ENCODE data around the gene RNF207. TPM values are rescaled to one million over a fixed set of nuclear protein-coding genes. Genes with fewer than 3 reads are reported as not detected.
"Not testable (repeated sequence)": the region's sequence is repeated elsewhere in the genome, so short reads cannot be mapped to it uniquely, and the experiment has no call there.

Gene RNF207
- polyA plus RNA-seq, 1 donor, result 28.1 TPM

DNA sequence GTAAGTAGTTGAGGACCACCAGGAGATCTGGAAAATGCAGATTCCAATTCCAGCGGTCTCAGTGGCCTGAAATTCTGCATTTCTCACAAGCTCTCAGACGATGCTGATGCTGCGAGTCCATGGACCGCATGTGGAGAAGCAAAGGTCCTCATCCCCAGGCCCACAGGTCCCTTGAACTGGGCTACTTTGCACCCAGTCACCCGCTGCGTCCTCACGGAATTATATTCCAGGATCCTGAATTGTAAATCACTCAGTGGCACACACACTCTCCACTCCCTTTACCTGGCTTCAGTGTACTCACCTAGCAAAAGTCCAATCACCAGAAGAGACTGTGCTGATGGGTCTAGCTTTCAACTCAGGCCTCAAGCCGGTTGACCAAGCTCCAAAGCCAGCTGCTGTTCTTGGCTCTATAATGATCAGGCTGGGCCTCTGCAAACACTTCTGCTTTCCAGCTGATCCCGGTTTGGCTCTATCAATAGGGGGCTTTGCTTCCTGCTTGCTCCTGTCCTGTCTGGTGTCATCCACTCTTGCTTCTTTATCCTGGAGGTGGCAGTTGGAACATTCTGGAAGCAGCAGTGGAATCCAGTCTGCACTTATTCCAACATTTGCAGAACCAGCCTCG lies 5.6 kb upstream of the RNF207 start:
- no peak for DNase-seq (ENCODE audit: low read depth)

DNA sequence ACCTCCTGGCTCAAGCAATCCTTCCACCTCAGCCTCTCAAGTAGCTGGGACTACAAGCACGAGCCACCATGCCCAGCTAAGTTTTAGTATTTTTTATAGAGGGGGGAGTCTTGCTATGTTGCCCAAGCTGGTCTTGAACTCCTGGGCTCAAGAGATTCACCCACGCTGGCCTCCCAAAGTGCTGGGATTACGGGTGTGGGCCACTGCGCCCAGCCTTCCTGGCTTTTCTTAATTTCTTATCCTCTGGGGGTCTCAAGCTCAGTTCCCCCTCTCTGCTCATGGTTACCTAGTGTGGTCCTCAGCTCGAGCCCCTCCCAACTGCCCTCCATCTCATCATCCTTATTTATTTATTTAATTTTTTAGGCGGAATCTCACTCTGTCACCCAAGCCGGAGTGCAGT lies 3.7 kb upstream of the RNF207 start:
- DNase-seq (ENCODE audit: low read depth), result no peak

DNA sequence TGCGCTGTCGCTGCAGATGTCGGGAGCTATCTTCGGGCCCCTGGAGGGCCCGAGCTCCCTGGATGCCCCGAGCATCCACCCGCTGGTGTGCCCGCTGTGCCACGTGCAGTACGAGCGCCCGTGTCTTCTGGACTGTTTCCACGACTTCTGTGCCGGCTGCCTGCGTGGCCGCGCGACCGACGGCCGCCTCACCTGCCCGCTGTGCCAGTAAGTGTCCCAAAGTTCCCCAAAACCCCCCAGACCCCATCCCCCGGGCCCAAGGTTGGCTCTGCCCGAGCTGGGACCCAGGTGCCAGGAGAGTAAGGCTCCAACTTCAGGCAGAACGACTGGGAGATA lies 569 bp downstream of the RNF207 start:
- DNase-seq (ENCODE audit: low read depth), result no peak

DNA sequence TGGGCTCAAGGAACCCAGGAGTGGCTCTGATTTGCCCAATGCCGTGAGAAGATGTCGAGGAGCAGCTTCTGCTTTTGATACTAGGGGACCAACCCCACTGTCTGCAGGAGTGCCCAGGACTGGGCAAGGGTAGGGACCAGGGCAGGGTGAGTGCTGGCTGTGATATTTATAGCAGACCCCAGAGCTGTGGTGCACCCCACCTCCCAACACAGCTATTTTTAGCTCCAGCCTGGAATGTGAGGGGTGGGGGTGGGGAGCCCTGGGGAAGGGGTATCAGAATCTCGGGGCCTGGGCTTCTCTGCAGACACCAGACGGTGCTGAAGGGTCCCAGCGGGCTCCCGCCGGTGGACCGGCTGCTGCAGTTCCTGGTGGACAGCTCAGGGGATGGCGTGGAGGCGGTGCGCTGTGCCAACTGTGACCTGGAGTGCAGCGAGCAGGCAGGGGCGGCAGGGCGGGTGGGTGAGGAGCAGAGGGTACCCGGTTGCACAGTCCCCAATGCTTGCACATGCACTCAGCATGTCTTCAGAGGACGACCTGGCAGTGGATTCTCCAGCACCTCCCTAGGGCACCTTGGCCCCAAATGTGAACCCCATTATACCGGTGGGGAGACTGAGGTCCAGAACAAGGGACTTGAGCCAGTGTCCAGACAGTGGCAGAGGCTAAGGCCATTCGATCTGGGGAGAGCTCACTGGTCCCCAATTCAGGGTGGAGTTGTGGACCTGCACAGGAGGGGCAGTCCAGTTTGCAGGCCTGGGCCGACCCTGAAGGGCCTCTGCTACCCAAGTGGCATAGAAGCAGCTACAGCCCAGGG lies 1.4 kb downstream of the RNF207 start:
- DNase-seq (ENCODE audit: low read depth), result no peak

DNA sequence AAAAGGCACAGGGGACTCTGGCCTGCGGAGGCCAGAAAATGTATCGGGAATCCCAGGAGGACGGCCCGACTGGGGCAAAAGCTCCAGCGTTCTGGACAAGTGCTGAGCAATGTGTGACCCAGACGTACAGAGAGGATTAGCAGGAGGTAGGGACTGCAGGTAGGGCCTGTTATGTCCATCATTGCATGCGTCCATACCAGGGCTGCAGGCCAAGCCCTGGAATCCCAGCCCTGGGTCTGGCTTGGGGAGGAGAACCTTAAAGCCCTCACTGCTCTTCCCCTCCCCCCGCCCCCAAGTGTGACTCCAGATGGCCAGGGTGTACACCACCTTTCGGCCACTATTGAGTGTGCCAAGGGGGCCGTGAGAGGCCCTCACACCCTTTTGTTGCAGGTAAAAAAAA lies 2.0 kb downstream of the RNF207 start:
- no peak for DNase-seq (ENCODE audit: low read depth)

DNA sequence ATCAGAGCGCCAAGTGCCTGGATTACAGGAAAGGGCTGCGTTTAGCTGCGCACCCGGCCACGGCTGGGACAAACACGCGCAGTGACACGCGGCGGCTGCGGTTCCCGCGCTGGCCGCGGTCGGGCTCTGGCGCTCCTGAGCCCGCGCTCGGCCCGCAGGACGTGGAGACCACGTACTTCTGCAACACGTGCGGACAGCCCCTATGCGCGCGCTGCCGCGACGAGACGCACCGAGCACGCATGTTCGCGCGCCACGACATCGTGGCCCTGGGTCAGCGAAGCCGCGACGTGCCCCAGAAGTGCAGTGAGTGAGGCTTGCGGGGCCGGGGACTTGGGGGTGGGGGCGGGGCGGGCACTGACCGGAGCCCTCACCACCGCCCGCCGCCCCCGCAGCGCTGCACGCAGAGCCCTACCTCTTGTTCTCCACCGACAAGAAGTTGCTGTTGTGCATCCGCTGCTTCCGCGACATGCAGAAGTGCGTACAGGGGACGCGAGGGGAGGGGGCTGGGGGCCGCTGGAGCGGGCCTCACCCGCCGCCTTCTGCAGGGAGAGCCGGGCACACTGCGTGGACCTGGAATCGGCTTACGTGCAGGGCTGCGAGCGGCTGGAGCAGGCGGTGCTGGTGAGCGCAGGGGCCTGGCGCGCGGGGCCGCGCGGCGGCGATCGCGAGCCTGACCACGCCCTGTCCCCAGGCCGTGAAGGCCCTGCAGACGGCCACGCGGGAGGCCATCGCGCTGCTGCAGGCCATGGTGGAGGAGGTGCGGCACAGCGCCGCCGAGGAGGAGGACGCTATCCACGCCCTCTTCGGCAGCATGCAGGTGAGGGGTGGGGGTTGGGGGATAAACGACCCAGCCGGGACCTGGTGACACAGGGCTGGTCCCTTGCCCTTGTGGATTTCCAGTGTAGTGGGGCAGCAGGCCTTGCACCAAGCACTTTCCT lies 3.1 kb downstream of the RNF207 start:
- DNase-seq (ENCODE audit: low read depth), result no peak

DNA sequence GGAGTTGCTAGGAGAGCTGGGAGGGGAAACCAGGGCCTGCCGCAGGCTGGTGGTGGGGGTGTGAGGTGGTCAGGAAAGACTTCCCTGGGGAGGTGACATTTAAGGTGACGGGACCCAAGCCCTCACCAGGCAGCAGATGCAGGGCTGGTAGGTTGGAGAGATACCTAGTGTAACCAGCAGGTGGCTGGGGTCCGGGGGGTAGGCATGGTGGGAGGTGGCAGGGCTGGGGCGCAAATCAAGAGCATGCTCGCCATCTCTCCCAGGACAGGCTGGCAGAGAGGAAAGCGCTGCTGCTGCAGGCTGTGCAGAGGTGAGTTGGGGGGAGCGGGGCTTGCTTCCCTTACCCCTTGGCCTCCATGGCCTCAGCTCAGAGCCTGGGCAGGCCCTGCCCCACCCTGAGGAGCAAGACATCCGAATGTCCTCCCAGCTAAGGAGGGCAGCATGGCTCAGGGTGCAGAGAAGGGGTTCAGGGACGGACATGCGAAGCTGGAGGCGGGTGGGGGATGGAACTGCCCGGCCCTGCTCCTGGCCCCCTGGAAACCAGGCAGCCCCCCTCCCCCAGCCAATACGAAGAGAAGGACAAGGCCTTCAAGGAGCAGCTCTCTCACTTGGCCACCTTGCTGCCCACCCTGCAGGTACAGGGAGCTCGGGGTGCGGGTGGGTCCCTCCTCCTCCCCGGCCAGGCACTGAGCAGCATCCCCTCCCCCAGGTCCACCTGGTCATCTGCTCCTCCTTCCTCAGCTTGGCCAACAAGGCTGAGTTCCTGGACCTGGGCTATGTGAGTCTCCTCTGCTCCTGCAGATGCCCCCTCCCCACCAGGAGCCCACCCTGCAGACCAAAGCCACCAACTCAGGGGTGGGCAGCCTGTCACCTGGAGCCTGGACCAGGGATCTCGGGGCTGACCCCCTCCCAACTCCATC lies 4.0 kb downstream of the RNF207 start:
- no peak for DNase-seq (ENCODE audit: low read depth)

DNA sequence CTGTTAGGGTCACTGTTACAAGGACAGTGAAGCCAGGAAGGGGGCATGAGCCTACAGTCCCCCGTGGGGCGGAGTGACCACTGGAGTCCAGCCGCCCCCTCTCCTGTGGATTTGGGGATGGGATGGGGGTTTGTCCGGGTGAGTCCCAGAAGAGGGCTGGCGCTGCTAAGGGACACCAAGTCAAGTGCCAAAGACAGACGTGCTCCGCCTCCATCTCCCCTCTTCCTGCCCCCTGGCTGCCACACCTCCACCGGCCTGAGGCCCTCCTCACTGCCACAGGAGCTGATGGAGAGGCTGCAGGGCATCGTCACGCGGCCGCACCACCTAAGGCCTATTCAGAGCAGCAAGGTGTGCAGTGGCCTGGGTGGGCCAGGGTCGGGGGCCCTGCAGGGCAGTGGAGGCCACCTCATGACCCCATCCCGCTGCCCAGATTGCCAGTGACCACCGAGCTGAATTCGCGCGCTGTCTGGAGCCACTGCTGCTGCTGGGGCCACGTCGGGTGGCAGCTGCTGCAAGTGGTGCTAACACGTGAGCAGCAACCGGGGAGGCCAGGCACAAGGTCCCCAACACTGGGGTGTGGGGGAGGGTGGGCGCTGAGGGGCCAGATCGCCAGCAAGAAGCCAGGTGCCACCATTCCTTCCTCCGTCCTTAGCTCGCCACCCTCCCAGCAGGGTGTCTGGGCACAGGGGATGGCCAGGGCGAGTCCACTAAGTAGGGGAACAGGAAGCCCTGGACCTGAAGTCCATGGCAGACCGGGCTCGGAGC lies 4.9 kb downstream of the RNF207 start:
- no peak for DNase-seq (ENCODE audit: low read depth)

DNA sequence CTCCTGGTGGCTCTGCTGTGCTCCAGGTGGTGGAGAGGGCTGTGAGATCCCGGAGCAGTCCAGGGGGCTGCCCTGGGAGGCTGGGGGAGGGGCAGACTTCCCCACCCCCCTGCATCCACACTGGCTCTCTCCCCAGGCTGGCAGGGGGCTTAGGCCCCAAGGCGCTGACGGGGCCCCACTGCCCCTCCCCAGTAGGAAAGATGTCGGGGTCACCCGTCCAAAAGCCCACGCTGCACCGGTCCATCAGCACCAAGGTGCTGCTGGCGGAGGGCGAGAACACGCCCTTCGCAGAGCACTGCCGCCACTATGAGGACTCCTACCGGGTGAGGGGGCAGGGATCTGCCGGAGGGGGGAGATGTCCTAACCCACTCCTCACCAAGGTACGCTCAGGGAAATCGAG lies 5.8 kb downstream of the RNF207 start:
- no peak for DNase-seq (ENCODE audit: low read depth)

DNA sequence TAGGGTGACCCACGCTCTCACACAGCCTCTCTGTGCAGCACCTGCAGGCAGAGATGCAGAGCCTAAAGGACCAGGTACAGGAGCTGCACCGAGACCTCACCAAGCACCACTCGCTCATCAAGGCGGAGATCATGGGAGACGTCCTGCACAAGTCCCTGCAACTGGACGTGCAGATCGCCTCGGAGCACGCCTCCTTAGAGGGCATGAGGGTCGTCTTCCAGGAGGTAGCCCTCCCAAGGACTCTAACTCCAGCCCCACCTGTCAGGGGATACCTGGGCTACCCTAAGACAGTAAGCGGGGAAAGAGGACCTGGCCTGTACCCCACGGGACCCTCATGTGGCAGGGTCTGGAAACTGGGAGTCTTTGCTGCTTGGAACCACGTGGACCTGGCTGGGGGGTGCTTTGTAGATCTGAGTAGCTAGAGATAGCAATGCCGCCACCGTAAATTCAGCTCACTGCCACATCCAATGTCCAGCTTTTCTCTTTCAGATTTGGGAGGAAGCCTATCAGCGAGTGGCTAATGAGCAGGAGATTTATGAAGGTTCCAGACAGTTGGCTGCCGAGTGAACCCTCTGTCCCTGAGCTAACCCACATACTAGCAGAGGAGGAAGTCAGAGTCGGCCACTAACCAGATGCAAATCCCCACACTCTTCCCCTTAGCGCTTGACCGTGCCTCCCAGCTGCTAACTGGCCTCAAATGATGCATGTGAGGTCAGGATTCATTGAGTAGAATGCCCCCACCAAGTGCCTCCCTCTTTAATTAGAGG lies 6.5 kb downstream of the RNF207 start:
- DNase-seq (ENCODE audit: low read depth), result no peak

DNA sequence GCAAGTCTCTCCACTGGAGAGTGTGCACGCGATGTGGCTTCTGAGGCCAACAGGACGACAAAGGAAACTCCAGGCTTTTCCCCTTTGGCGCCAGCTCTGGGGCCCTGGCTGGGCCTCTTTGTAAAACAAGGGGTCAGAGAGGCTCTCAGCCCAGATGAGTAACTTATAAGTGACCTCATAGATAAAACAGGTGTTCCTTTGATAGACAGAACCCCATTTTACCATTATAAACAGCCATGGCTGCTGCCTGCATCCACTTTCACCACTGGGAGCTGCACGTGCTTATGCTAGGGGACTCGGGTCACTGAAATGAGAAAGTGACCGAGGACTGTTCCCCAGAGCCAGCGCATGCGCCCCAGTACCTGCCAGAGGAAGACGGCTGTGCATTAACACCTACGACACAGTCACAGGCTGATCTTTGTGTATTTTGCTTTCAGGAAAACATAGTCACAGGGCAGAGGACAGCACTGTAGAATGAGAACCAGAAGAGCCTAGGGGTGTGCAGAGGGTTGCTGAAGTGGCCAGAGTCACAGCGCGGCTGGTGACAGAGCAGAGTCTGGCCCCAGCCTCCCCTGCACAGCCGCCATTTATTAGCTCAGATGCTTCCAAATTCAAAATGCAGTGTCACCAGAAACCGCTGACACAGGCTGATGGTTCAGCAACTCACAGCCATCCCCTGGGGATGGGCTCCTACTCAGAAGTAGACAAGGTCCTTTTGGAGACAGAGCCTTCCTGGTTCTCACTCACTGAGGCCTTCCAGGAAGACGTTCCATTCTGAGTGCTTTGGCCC lies 12.7 kb downstream of the RNF207 start:
- DNase-seq (ENCODE audit: low read depth), result no peak

DNA sequence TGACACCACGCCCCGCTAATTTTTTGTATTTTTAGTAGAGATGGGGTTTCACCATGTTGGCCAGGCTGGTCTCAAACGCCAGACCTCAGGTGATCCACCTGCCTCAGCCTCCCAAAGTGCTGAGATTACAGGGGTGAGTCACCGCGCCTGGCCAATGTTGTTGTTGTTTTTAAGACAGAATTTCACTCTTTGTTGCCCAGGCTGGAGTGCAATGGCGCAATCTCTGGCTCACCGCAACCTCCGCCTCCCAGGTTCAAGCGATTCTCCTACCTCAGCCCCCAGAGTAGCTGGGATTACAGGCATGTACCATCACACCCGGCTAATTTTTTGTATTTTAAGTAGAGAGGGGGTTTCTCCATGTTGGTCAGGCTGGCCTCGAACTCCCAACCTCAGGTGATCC lies 13.7 kb downstream of the RNF207 start:
- not testable (repeated sequence) for DNase-seq (ENCODE audit: low read depth)

DNA sequence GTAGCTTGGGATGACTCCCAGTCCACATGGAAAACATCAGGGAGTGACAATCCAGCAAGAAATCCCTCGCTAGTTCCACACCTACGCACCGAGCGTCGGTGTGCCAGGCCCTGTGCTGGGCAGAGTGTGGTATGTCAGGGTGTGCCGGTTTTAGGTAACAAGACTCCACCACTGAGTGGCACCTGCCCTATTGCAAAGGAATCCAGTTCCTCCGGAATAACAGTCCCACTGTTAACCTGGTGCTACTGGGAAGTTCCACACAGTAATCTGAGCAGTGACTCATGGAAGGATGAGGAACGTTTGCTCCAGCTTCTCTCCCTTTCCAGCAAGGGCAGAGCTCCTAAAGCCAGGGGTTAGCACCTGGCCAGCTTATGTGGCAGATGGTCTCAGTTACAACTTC lies 14.3 kb downstream of the RNF207 start:
- no peak for DNase-seq (ENCODE audit: low read depth)

DNA sequence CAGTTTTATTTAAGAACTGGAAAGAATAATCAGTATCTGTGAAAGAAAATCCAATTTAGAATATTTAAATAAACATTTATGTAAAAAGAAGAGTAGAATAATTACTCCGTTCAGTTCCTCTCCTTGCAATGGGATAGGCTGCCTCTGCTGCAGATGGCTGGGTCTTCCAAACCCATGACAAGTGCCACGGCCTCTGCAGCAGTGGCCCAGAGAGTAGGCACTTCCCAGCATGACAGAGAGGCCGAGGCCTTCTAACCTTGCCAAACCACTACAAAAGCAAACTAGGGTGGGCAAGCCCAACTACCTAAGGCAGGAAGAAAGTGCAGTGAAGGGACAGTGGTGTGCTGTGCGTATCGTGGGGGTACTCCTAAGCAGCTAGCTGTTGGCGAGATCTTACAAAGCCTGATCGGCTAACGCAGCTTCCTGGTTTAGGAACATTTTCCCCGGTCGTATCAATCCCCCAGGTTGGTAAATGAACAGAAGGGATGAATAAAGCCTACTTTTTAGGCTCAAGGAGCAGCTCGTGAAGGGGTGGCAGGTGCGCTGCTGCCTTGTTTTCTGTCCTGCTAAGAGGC lies 15.4 kb downstream of the RNF207 start:
- no peak for DNase-seq (ENCODE audit: low read depth)

DNA sequence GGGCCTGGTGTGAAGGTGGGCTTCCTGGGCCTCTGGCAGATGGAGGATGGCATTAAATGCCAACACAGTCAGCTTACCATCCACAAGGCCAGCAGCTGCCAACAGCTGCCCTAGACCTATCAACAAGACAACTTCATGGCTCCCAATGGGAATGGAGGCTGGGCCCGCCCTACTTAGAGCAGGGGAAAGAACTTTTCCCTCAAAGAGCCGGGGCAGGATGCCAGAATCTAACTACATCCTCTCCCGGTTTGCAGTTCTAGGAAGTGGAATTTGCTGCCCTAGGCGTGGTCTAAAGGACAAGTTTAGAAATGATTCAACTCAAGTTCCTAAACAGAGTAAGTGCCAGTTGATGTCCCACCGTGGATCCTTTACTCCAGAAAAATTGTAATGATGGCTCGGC lies 16.7 kb downstream of the RNF207 start:
- DNase-seq (ENCODE audit: low read depth), result no peak

DNA sequence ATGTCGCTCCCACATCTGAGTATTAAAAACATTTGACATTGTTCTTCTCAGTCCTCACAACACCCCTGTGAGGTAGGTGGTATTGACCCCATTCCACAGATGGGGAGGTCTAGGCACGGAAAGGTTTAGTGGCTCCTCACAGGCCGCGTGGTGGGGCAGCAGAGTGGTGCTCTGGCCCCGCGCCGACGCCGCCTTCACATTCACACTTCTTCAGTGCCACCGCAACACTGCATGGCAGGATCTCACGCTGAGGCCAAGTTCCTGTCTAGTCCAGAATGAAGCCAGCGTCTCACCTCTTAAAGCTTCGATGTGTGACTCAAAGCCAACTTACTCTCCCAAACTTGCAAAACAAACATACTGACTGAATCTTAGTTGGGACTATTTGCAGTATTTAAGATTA lies 17.7 kb downstream of the RNF207 start:
- DNase-seq (ENCODE audit: low read depth), result no peak

DNA sequence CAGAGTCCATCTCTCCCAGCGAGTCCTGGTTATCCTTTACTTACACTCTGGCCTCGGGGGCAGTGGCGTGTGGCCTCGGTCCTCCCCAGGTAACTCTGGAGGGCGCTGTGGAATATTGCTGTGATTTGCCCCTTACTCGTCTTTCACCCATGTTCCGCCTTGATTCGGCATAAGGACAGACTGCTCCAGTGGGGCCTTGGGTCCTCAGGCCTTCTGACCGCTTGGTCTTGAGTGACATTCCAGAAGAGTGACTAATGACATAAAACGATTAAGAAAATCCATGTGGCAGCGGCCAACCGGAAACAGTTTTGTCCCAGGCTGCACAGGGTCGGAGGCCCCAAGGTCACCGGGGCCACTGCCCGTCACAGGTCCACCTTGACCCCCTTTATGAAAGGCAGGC lies 18.8 kb downstream of the RNF207 start:
- no peak for DNase-seq (ENCODE audit: low read depth)

DNA sequence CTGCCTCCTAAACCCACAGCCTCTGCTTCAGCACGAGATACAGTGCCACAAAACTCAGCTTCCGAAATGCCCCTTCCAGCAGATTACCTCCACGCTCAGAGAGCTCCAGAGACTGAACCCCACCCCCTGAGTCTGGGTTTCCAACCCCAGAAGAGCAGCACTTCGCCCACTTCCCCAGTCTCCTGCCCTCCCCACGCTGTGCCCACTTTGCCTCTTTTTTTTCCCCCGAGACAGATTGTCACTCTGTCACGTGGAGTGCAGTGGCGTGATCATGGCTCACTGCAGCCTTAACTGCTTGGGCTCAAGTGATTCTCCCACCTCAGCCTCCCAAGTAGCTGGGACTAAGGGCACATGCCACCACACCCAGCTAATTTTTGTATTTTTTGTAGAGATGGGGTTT lies 19.7 kb downstream of the RNF207 start:
- no peak for DNase-seq (ENCODE audit: low read depth)

DNA sequence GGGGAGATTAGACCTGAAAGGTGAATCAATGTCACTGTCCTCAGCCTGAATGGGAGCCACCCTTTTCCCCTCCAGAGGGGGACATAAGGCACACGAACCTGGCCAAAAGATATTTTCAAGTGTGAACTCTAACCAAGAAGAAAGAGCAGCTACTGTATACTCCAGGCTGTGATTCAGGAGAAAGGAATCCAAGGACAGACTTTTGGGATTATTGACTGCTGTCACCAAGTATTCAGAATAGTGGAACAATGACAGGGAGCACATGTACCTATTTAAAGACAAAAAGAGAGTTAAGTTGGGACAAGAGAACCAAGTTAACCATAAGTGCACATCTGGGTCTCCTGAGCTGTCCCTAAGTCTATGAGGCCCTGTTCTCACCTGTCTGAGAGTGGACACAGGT lies 27.5 kb downstream of the RNF207 start:
- no peak for DNase-seq (ENCODE audit: low read depth)

All from forelimb muscle (tissue), 1 donor.